Immature natural killer cell (primary cell): ENCODE measurements around the gene STIM1. TPM values are rescaled to one million over a fixed set of nuclear protein-coding genes. Genes with fewer than 3 reads are reported as not detected.

Source experiments
- DNase-seq, 3 donors: peaks; one replicate each; pipeline ENCODE4 v3.0.0; 2022; ENCODE audit warnings: mixed read lengths in 1 of 3
- H3K27ac Mint-ChIP-seq, 6 donors: one replicate each; pipeline ENCODE4 v1.8.0; 2020; ENCODE audit warnings: mixed read lengths in 6 of 6, mild to moderate bottlenecking in 5 of 6, inconsistent platforms in 4 of 6, moderate library complexity in 3 of 6
- H3K27me3 Mint-ChIP-seq, 3 donors: one replicate each; pipeline ENCODE4 v1.8.0; 2020 to 2021; ENCODE audit warnings: low read depth in 3 of 3, mild to moderate bottlenecking in 3 of 3, mixed read lengths in 3 of 3, moderate library complexity in 3 of 3, inconsistent platforms in 1 of 3
- H3K36me3 Mint-ChIP-seq, 3 donors: one replicate each; pipeline ENCODE4 v1.8.0; 2020; ENCODE audit warnings: mixed read lengths in 3 of 3, inconsistent platforms in 2 of 3, mild to moderate bottlenecking in 2 of 3
- H3K4me1 Mint-ChIP-seq, 2 donors: one replicate each; pipeline ENCODE4 v1.8.0; 2020; ENCODE audit warnings: inconsistent platforms in 2 of 2, mild to moderate bottlenecking in 2 of 2, mixed read lengths in 2 of 2, moderate library complexity in 1 of 2
- H3K4me3 Mint-ChIP-seq, 5 donors: one replicate each; pipeline ENCODE4 v1.8.0; 2020; ENCODE audit warnings: mild to moderate bottlenecking in 5 of 5, mixed read lengths in 5 of 5, inconsistent platforms in 3 of 5, moderate library complexity in 3 of 5
- H3K9me3 Mint-ChIP-seq, 6 donors: one replicate each; pipeline ENCODE4 v1.8.0; 2020; ENCODE audit warnings: mild to moderate bottlenecking in 6 of 6, mixed read lengths in 6 of 6, inconsistent platforms in 4 of 6, moderate library complexity in 3 of 6
- polyA plus RNA-seq, 3 donors: library from polyadenylated mRNA; unstranded; fragments of 300-500 nt; fragmentation: Illumina TruSeq; gene quantifications; one replicate each; pipeline ENCODE4 v1.2.3, GENCODE V29; 2021

STIM1 gene
- polyA plus RNA-seq, 3 donors from 2014 or later: 28.7 to 53.1 (median 45.5) TPM

DNA sequence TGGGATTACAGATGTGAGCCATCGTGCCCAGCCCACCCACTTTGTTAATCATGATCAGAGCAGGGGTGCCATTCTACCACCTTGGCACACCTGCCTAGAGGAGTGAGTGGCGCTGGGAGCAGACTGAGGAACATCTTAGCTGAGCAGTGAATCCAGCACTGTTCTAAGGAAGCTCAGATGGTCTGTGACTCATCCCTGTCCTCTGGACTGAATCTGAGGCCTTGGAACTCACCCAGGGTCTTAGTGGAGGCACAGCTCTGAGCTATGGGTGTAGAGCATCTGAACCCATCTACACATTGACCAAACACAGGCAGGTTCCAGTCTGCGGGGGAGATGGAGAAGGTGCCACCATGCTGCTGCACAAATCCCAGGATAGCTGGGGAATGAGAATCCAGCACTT lies 32.2 kb upstream of the STIM1 start:
- Mint-ChIP-seq H3K4me1 (peaks cover 33% of the 10 kb centered on the region in 2 donors), H3K9me3 (no peaks in the 10 kb centered on the region), H3K36me3 (peaks cover 0 to 11% (median 5%) of the 10 kb centered on the region in 3 donors), H3K4me3 (no peak overlapping the region), H3K27me3 (no peaks in the 10 kb centered on the region), H3K27ac (peak overlapping the region in 2 of 6 donors; percentile 70 to 71)
- no peak for DNase-seq

DNA sequence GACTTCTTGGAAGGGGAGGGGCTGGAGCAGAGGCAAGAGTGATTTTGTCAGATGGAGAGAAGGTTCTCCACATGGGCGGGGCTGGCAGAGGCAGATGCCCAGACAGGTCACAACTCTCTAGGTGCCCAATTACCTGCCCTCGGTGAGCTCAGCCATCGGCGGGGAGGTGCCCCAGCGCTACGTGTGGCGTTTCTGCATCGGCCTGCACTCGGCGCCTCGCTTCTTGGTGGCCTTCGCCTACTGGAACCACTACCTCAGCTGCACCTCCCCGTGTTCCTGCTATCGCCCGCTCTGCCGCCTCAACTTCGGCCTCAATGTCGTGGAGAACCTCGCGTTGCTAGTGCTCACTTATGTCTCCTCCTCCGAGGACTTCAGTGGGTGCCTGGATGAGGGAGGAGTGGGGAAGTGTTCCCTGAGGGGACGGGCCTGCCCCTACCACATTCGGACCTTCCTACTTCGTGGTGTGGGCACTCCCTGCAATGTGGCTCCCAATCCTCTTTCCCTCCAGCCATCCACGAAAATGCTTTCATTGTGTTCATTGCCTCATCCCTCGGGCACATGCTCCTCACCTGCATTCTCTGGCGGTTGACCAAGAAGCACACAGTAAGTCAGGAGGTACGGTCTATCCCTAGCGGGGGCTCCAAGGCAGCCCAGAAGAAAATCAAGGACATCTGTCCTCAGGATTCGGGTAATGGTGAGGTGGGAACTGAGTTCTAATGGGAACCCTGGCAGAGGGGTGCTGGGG lies 31.5 kb upstream of the STIM1 start:
- Mint-ChIP-seq H3K36me3 (peaks cover 0 to 12% (median 5%) of the 10 kb centered on the region in 3 donors), H3K4me1 (peaks cover 33 to 36% of the 10 kb centered on the region in 2 donors), H3K27ac (peak overlapping the region; percentile 83 to 93 (median 91)), H3K4me3 (peak overlapping the region in 1 of 5 donors; percentile 52), H3K27me3 (no peaks in the 10 kb centered on the region), H3K9me3 (no peaks in the 10 kb centered on the region)
- no peak for DNase-seq

DNA sequence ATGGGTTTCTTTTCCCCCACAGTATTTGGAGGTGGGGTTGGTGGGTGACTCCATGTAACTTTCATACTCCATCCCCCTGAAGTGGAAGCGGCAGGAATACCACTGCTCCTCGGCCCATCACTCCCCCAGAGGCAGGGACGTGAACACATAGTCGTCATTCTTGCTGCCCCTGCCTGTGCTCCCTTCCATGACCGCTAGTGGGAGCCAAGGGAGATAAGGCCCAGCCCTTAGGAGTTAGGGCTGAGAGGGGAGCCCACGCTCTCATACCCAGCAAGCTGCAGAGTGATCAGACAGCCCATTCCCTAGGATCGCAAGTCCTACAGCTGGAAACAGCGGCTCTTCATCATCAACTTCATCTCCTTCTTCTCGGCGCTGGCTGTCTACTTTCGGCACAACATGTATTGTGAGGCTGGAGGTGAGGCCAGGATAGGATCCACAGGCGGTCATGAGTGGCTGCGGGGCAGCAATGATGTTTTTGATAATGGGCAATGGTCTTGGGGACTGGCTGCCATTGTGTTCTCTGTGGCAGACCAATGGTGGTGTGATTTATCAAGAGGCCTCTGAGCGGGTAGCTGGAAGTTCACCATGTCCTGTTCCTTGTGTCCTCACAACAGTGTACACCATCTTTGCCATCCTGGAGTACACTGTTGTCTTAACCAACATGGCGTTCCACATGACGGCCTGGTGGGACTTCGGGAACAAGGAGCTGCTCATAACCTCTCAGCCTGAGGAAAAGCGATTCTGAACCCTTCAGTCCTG lies 30.6 kb upstream of the STIM1 start:
- Mint-ChIP-seq H3K27me3 (peaks cover 0 to 2% (median 0%) of the 10 kb centered on the region in 3 donors), H3K4me1 (peaks cover 36 to 39% of the 10 kb centered on the region in 2 donors), H3K27ac (peak overlapping the region; percentile 83 to 93 (median 91)), H3K36me3 (peaks cover 0 to 12% (median 5%) of the 10 kb centered on the region in 3 donors), H3K4me3 (peak overlapping the region in 1 of 5 donors; percentile 29), H3K9me3 (no peaks in the 10 kb centered on the region)
- DNase-seq: peak; percentile 71 to 78 (median 74)

DNA sequence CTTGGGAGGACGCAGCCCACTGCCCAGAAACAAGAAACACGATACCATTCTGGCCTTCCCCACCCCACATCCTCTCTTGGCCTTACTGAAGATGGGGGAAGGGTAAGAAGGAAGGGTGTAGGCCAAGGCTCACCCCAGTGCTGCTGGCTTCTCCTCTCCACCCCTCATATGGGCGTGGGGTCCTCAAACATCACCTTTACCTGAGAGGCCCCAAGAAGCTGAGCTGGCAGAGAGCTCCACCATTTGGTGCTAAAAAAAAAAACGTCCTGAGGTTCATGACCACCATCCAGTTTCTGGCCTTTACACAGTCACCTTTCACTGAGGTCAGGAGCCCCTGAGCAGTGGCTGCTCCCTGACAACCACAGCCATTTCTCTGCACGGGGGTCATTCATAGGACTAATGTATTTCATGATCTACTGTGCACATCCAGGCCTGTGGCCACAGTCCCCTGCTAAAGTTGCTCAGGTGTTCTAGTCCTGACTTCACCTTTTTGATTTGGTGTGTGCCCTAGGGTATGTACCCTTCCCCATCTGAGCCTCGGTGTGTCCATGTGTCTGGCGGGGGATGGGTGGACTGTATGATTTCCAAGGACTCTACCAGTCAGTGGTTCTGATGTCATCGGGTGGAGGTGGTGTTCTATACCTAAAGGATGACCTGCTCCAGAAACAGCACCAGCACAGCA lies 29.9 kb upstream of the STIM1 start:
- H3K36me3 Mint-ChIP-seq: peaks cover 0 to 12% (median 5%) of the 10 kb centered on the region in 3 donors
- H3K4me1 Mint-ChIP-seq: peaks cover 43 to 46% of the 10 kb centered on the region in 2 donors
- no peaks in the 10 kb centered on the region for H3K9me3 Mint-ChIP-seq
- peaks cover 0 to 2% (median 0%) of the 10 kb centered on the region in 3 donors for H3K27me3 Mint-ChIP-seq
- peak overlapping the region; percentile 83 to 93 (median 91) for H3K27ac Mint-ChIP-seq
- DNase-seq: no peak
- no peak overlapping the region for H3K4me3 Mint-ChIP-seq

DNA sequence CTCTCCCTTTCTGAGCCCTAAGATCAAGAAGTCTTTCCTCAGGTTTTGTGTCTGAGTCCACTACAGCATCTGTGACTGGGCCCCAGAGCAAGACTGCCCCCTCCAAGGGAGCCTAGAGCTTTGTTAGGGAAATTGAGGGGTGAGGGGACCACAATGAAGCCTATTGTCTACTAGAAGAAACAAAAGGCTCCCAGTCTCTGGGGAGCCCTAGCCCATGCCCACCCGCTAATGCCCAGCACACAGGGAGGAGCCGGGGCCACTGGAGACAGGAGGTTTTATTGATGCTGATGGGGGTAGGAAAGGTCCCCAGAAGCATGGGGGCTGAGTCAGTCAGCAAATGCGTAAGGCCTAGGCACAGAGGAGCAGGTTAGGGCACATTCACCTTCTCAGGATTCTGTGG lies 28.7 kb upstream of the STIM1 start:
- H3K27ac Mint-ChIP-seq: peak overlapping the region; percentile 24 to 93 (median 84)
- H3K4me3 Mint-ChIP-seq: no peak overlapping the region
- H3K36me3 Mint-ChIP-seq: peaks cover 0 to 15% (median 9%) of the 10 kb centered on the region in 3 donors
- peaks cover 0 to 5% (median 2%) of the 10 kb centered on the region in 3 donors for H3K27me3 Mint-ChIP-seq
- no peaks in the 10 kb centered on the region for H3K9me3 Mint-ChIP-seq
- peaks cover 54 to 58% of the 10 kb centered on the region in 2 donors for H3K4me1 Mint-ChIP-seq
- no peak for DNase-seq

DNA sequence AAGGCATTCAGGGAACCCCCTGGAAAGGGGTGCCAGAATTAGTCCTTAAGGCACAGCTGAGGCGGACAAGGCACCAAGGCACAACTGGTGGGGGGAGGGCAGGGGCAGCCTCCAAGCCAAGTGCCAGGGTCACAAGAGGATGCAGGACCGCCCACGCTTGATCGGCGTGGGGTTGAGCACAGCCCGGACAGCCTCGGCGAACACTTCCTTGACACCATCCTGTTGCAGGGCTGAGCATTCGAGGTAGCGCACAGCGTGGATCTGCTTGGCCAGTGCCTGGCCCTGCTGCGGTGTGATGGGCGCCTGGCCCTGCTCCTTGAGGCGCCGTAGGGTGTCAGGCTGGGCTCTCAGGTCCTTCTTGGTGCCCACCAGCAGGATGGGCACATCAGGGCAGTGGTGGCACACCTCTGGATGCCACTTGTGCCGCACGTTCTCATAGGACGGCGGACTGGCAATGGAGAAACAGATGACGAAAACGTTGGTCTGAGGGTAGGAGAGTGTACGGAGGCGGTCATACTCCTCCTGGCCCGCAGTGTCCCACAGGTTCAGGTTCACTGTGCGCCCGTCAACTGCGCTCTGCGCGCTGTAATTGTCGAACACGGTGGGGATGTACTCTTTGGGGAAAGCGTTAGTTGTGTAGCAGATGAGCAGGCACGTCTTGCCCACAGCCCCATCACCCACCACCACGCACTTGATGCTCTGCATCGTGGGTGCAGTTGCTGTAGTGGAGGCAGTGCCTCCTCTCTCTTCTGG lies 27.9 kb upstream of the STIM1 start:
- Mint-ChIP-seq H3K36me3 (peaks cover 0 to 15% (median 9%) of the 10 kb centered on the region in 3 donors), H3K4me3 (no peak overlapping the region), H3K9me3 (no peaks in the 10 kb centered on the region), H3K27ac (peak overlapping the region; percentile 24 to 88 (median 62)), H3K27me3 (peaks cover 0 to 5% (median 2%) of the 10 kb centered on the region in 3 donors), H3K4me1 (peaks cover 61 to 66% of the 10 kb centered on the region in 2 donors)
- no peak for DNase-seq

DNA sequence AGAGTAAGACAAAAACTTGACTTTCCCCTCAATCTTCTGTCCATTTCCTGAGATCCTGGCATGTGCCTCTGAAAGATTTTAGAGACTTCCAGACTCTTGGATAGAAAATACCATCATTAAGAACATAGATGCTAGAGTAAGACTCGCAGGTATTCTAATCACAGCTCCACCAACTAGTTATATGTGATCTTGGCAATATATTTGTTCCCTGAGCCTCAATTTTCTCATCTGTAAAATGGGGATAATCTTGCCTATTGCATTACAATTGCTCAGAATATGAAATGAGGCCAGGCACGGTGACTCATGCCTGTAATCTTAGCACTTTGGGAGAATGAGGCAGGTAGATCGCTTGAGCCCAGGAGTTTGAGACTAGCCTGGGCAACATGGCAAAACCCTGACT lies 25.4 kb upstream of the STIM1 start:
- Mint-ChIP-seq H3K27me3 (peaks cover 2 to 11% (median 4%) of the 10 kb centered on the region in 3 donors), H3K27ac (peak overlapping the region; percentile 69 to 98 (median 93)), H3K4me1 (peaks cover 73 to 78% of the 10 kb centered on the region in 2 donors), H3K4me3 (no peak overlapping the region), H3K36me3 (peaks cover 5 to 20% (median 18%) of the 10 kb centered on the region in 3 donors), H3K9me3 (no peaks in the 10 kb centered on the region)
- no peak for DNase-seq

DNA sequence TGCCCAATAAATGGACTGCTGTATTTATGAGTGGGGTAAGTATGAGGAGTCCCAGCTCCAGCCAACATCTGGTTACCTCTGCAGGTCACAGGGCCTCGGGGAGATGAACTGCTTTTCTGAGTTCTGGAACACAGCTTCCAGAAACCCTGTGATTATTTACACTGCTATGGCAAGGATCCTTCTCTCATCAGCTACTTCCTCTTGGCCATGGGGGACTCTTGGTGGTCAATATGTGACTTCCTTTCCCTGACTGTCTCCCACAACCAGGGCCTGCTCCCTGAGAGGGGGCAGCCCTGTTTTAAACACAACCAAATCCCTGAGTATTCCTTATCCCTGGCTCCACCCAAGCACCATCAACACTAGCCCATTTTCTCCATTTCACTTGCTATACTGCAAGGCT lies 24.7 kb upstream of the STIM1 start:
- H3K36me3 Mint-ChIP-seq: peaks cover 7 to 26% (median 19%) of the 10 kb centered on the region in 3 donors
- no peaks in the 10 kb centered on the region for H3K9me3 Mint-ChIP-seq

DNA sequence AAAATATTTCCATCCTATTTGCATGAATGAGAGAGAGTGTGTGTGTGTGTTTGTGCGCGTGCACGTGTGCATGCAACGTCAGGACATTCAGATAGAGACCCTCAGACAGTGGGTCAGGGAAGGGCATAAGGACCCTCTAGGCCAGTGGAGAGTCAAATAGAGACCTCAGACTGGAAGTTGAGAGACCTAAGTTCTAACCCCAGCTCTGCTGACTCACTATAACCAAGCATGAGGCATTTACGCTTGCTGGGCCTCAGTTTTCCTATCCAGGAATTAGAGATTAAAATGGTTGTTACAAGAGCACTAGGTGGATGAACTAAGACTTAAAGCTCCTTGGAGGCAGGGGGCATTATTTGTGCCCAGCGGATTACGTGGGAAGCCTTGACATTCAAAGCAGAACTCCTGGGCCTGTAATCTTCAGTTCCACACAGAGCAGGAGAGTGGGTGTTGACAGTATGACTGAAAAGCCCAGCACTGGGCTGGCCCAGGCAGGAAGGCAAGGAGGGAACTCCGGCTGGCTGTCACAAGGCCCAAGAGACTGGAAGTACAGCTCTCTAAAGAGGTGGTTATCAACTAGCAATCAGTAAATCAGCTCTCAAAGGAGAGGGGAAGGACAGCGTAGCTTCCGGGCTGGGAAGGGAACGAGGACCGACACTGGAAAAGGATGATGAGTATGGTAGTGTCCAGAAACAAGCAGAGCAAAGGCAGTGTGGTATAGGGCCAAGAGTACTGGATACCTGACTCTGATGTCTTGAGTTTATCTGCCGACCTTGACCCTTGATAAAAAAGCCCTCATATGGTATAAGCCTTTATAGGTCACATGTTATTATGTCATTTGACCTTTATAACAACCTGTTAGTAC lies 23.9 kb upstream of the STIM1 start:
- Mint-ChIP-seq H3K4me3 (peak overlapping the region; percentile 10 to 70 (median 57)), H3K36me3 (peaks cover 7 to 26% (median 19%) of the 10 kb centered on the region in 3 donors)
- no peak for DNase-seq

More for the DNA sequence above, 24.7 kb upstream of the STIM1 start:
- H3K27ac Mint-ChIP-seq: peak overlapping the region; percentile 85 to 98 (median 93)
- H3K4me1 Mint-ChIP-seq: peaks cover 73 to 78% of the 10 kb centered on the region in 2 donors
- peak overlapping the region in 4 of 5 donors; percentile 56 to 70 (median 66) for H3K4me3 Mint-ChIP-seq
- DNase-seq: no peak
- peaks cover 6 to 13% (median 6%) of the 10 kb centered on the region in 3 donors for H3K27me3 Mint-ChIP-seq

DNA sequence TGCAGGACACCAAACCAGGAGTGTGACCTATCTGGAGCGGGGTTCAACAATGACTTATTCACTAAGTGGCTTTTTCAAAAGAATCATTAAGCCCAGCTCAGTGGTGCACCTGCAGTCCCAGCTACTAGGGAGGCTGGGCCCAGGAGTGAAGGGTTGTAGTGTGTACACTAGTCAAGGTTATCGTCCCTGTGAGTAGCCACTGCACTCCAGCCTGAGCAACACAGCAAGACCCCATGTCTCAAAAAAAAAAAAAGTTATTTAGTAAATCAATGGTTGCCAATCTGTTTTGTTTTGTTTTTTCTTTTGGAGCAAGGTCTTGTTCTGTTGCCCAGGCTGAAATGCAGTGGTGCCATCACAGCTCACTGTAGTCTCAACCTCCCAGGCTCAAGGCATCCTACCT lies 22.6 kb upstream of the STIM1 start:
- peaks cover 6 to 13% (median 8%) of the 10 kb centered on the region in 3 donors for H3K27me3 Mint-ChIP-seq
- no peak for DNase-seq
- peak overlapping the region; percentile 18 to 66 (median 41) for H3K4me3 Mint-ChIP-seq
- H3K36me3 Mint-ChIP-seq: peaks cover 7 to 19% (median 14%) of the 10 kb centered on the region in 3 donors
- peak overlapping the region; percentile 85 to 98 (median 93) for H3K27ac Mint-ChIP-seq
- no peaks in the 10 kb centered on the region for H3K9me3 Mint-ChIP-seq
- H3K4me1 Mint-ChIP-seq: peaks cover 81 to 88% of the 10 kb centered on the region in 2 donors

More for the DNA sequence above, 23.9 kb upstream of the STIM1 start:
- Mint-ChIP-seq H3K27ac (peak overlapping the region; percentile 85 to 98 (median 93)), H3K4me1 (peaks cover 76 to 81% of the 10 kb centered on the region in 2 donors), H3K9me3 (no peaks in the 10 kb centered on the region), H3K27me3 (peaks cover 6 to 13% (median 6%) of the 10 kb centered on the region in 3 donors)

DNA sequence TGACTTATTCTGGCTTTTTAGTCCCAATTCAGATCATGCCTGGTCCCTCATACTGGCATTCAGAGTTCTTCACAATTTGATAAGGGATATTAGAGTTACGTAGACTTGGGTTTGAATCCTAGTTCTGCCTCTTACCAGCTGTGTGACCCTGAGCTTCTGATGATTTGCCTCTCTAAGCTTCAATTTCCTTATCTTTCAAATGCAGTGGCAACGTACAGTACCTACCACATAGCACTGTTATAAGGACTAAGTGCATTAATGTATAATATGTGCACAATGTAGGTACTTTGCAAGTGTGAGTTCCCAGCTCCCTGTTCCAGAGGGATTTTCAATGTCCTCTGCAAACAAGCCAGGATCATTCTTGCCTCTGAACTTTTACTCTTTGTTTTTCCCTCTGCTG lies 22.0 kb upstream of the STIM1 start:
- Mint-ChIP-seq H3K4me1 (peaks cover 88 to 91% of the 10 kb centered on the region in 2 donors), H3K27ac (peak overlapping the region; percentile 90 to 98 (median 94)), H3K36me3 (peaks cover 7 to 14% (median 14%) of the 10 kb centered on the region in 3 donors), H3K4me3 (peak overlapping the region; percentile 27 to 88 (median 41)), H3K27me3 (peaks cover 6 to 13% (median 8%) of the 10 kb centered on the region in 3 donors), H3K9me3 (no peaks in the 10 kb centered on the region)
- no peak for DNase-seq

DNA sequence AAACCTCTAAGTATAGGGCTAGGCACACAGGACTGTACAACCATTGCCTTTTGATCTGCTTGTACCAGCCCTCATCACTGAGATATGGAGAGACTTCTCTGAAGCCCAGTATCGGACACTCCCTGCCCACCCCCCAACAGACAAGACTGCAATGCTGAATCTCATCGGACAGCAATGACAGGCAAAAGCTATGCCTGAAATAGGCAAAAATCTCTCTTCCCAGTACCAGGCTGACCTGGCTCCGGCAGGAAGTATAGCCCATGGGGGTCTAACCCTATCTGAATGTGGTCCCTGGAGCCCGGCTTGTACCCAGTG lies 21.2 kb upstream of the STIM1 start:
- H3K27ac Mint-ChIP-seq: peak overlapping the region; percentile 90 to 98 (median 94)
- no peaks in the 10 kb centered on the region for H3K9me3 Mint-ChIP-seq
- peaks cover 10 to 15% (median 12%) of the 10 kb centered on the region in 3 donors for H3K27me3 Mint-ChIP-seq
- no peak for DNase-seq
- peak overlapping the region; percentile 88 to 97 (median 92) for H3K4me3 Mint-ChIP-seq
- H3K36me3 Mint-ChIP-seq: peaks cover 7 to 14% (median 14%) of the 10 kb centered on the region in 3 donors
- peaks cover 96 to 97% of the 10 kb centered on the region in 2 donors for H3K4me1 Mint-ChIP-seq
